Testis (tissue), 3 donors: ENCODE data around the gene HOXD12. TPM values are rescaled to one million over a fixed set of nuclear protein-coding genes. Genes with fewer than 3 reads are reported as not detected.
A peak's percentile ranks its signal among the peaks of the same experiment; 100 is the strongest.

Experiments used
- DNase-seq: peaks from one replicate; pipeline ENCODE4 v3.0.0-alpha.2; 2019
- H3K27ac ChIP-seq, 2 donors: fragments of 200-600 bp; sonication (generic); one replicate each; pipeline ENCODE4 v1.5.1; 2019
- H3K27me3 ChIP-seq: fragments of 200-600 bp; sonication (generic); one replicate; pipeline ENCODE4 v1.5.1; 2019
- H3K36me3 ChIP-seq: fragments of 200-600 bp; sonication (generic); one replicate; pipeline ENCODE4 v1.5.1; 2017; ENCODE audit warnings: low read depth; ENCODE audit errors: missing control alignments
- H3K4me1 ChIP-seq: fragments of 200-600 bp; sonication (generic); one replicate; pipeline ENCODE4 v1.5.1; 2019
- H3K4me3 ChIP-seq, 2 donors: fragments of 200-600 bp; sonication (generic); one replicate each; pipeline ENCODE4 v1.5.1; 2017 to 2019
- H3K9me3 ChIP-seq: fragments of 200-600 bp; sonication (generic); one replicate; pipeline ENCODE4 v1.5.1; 2017
- CTCF ChIP-seq, 3 experiments: fragments of 450-650 bp in 2 of 3; fragments of 200-600 bp in 1 of 3; sonication (generic) in 1 of 3; IDR thresholded peaks; one replicate each; pipeline ENCODE4 v1.5.1; 2016 to 2019; ENCODE audit warnings: antibody characterized with exemption in 3 of 3, mild to moderate bottlenecking in 2 of 3, moderate library complexity in 1 of 3
- POLR2A ChIP-seq: fragments of 450-650 bp; IDR thresholded peaks from one replicate; pipeline ENCODE4 v1.6.1; 2017; ENCODE audit warnings: antibody characterized with exemption, mild to moderate bottlenecking, moderate library complexity
- WGBS, 2 donors: methylation state at CpG; one replicate each; pipeline ENCODE4 v1.1.5; 2018; 5-methylcytosine and 5-hydroxymethylcytosine counted together
- intact Hi-C: fragments of 100-400 bp; cut with DNase I; formaldehyde crosslinking; loops from one replicate; pipeline ENCODE4 v1.15.1; 2023; ENCODE audit warnings: low total_unique reads
- polyA plus RNA-seq: library from polyadenylated mRNA; stranded (reverse); fragments of 350-450 nt; fragmentation: Illumina TruSeq; extraction: RNeasy Lipid Tissue Mini Kit (QIAGEN cat#74804); gene quantifications from one replicate; pipeline ENCODE4 v1.2.3, GENCODE V29; 2014; ENCODE audit warnings: low read depth, low replicate concordance; ENCODE audit not compliant: insufficient read depth
- total RNA-seq, 2 donors: library from RNA; depleted of rRNA; stranded (reverse); fragments of >200 nt; gene quantifications; one replicate each; pipeline ENCODE4 v1.2.3, GENCODE V29; 2016

Gene HOXD12
- total and polyA plus RNA-seq, 3 donors from 2014 or later = not detected

GRCh38 chr2:176085861-176086771 is 13.5 kb upstream of the HOXD12 start:
- no peak for TF ChIP-seq CTCF (IDR thresholded peaks at IDR 0.05)
- no peak for TF ChIP-seq POLR2A
- Histone ChIP-seq H3K9me3 (no peaks in the 10 kb centered on the region), H3K27ac (no peak overlapping the region), H3K27me3 (no peaks in the 10 kb centered on the region), H3K36me3 (no peaks in the 10 kb centered on the region), H3K4me1 (peaks cover 11% of the 10 kb centered on the region), H3K4me3 (no peak overlapping the region)
- intact Hi-C loops = loop anchor here (10.0 kb wide), 1 partner anchor 401 kb away; no protein-coding TSS in a partner anchor
- DNase-seq = peak; percentile 78
- 5% methylated on average over 21 to 44 of the region's 46 CpGs for WGBS, 2 donors

GRCh38 chr2:176087330-176088047 is 12.1 kb upstream of the HOXD12 start:
- Histone ChIP-seq H3K9me3 (no peaks in the 10 kb centered on the region), H3K4me1 (peaks cover 11% of the 10 kb centered on the region), H3K27me3 (no peaks in the 10 kb centered on the region), H3K4me3 (no peak overlapping the region), H3K36me3 (no peaks in the 10 kb centered on the region), H3K27ac (no peak overlapping the region)
- TF ChIP-seq CTCF (IDR thresholded peaks at IDR 0.05) (no peak), POLR2A (no peak)
- no peak for DNase-seq
- 41 to 44% methylated on average over 26 to 29 of the region's 29 CpGs for WGBS, 2 donors
- intact Hi-C loops = loop anchor here (10.0 kb wide), 1 partner anchor 403 kb away; no protein-coding TSS in a partner anchor

- Histone ChIP-seq H3K27ac (no peak overlapping the region), H3K9me3 (no peaks in the 10 kb centered on the region), H3K4me3 (no peak overlapping the region), H3K27me3 (no peaks in the 10 kb centered on the region), H3K36me3 (no peaks in the 10 kb centered on the region), H3K4me1 (peaks cover 11% of the 10 kb centered on the region)
- intact Hi-C loops = loop anchor here (10.0 kb wide), 1 partner anchor 403 kb away; no protein-coding TSS in a partner anchor
- WGBS, 2 donors = 7 to 16% methylated on average over 26 to 49 of the region's 49 CpGs
- TF ChIP-seq CTCF (IDR thresholded peaks at IDR 0.05) (peak; percentile 24 to 81 (median 61)), POLR2A (no peak)
- DNase-seq = peak; percentile 75
Measured at GRCh38 chr2:176088048-176088936, 11.3 kb upstream of the HOXD12 start.

- Histone ChIP-seq H3K27ac (no peak overlapping the region), H3K9me3 (no peaks in the 10 kb centered on the region), H3K27me3 (no peaks in the 10 kb centered on the region), H3K36me3 (no peaks in the 10 kb centered on the region), H3K4me1 (peaks cover 11% of the 10 kb centered on the region), H3K4me3 (no peak overlapping the region)
- WGBS, 2 donors = 18 to 23% methylated on average over 6 of the region's 6 CpGs
- no peak for DNase-seq
- intact Hi-C loops = loop anchor here (10.0 kb wide), 1 partner anchor 404 kb away; no protein-coding TSS in a partner anchor
- TF ChIP-seq POLR2A = no peak
- no peak for TF ChIP-seq CTCF (IDR thresholded peaks at IDR 0.05)
Measured at GRCh38 chr2:176088937-176089842, 10.4 kb upstream of the HOXD12 start.
